ENCODE data around the gene DTWD2.

GRCh38 chr5:118981783-118982182, 6.6 kb downstream of the DTWD2 start:
- no peak for TF ChIP-seq EZH2phosphoT487 (IDR thresholded peaks at IDR 0.05; ENCODE audit: low read length)
- TF ChIP-seq CTCF (IDR thresholded peaks at IDR 0.05; ENCODE audit: low read length), result no peak
- no peak for TF ChIP-seq EZH2 (optimal IDR thresholded peaks at IDR 0.05; ENCODE audit: low read depth, low read length)

All from MM.1S (cell line).